ENCODE results near the gene ANKRD52.

The ANKRD52 gene

GRCh38 chr12:56260380-56260779 lies 2.2 kb upstream of the ANKRD52 start:
- no peak for DNase-seq
- H3K4me1 ChIP-seq (ENCODE audit: control insufficient read depth, insufficient read depth, low read length, poor library complexity, severe bottlenecking): peaks cover 19% of the 10 kb centered on the region
- no peak overlapping the region for H3K27ac ChIP-seq (ENCODE audit: insufficient read depth, low read length, poor library complexity, severe bottlenecking)
- H3K9me3 ChIP-seq (ENCODE audit: control insufficient read depth, low read length): no peaks in the 10 kb centered on the region
- H3K36me3 ChIP-seq (ENCODE audit: control insufficient read depth, insufficient read depth, low read length): no peaks in the 10 kb centered on the region
- no peak overlapping the region for H3K4me3 ChIP-seq (ENCODE audit: insufficient read depth, low read depth, low read length, poor library complexity, severe bottlenecking)
- no peaks in the 10 kb centered on the region for H3K27me3 ChIP-seq (replicated peaks; ENCODE audit: control insufficient read depth, insufficient read depth, low read length, poor library complexity, severe bottlenecking)

- H3K27me3 ChIP-seq (replicated peaks; ENCODE audit: control insufficient read depth, insufficient read depth, low read length, poor library complexity, severe bottlenecking): no peaks in the 10 kb centered on the region
- peak overlapping the region; percentile 83 for H3K4me3 ChIP-seq (ENCODE audit: insufficient read depth, low read depth, low read length, poor library complexity, severe bottlenecking)
- H3K9me3 ChIP-seq (ENCODE audit: control insufficient read depth, low read length): no peaks in the 10 kb centered on the region
- peak overlapping the region; percentile 54 for H3K27ac ChIP-seq (ENCODE audit: insufficient read depth, low read length, poor library complexity, severe bottlenecking)
- no peak for DNase-seq
- peaks cover 12% of the 10 kb centered on the region for H3K36me3 ChIP-seq (ENCODE audit: control insufficient read depth, insufficient read depth, low read length)
- peaks cover 19% of the 10 kb centered on the region for H3K4me1 ChIP-seq (ENCODE audit: control insufficient read depth, insufficient read depth, low read length, poor library complexity, severe bottlenecking)
These were observed 618 bp upstream of the ANKRD52 start for GRCh38 chr12:56258820-56259183.

- Histone ChIP-seq H3K27me3 (replicated peaks; ENCODE audit: control insufficient read depth, insufficient read depth, low read length, poor library complexity, severe bottlenecking) (no peaks in the 10 kb centered on the region), H3K9me3 (ENCODE audit: control insufficient read depth, low read length) (no peaks in the 10 kb centered on the region), H3K27ac (ENCODE audit: insufficient read depth, low read length, poor library complexity, severe bottlenecking) (peak overlapping the region; percentile 71), H3K4me1 (ENCODE audit: control insufficient read depth, insufficient read depth, low read length, poor library complexity, severe bottlenecking) (peaks cover 19% of the 10 kb centered on the region), H3K4me3 (ENCODE audit: insufficient read depth, low read depth, low read length, poor library complexity, severe bottlenecking) (peak overlapping the region; percentile 67), H3K36me3 (ENCODE audit: control insufficient read depth, insufficient read depth, low read length) (peaks cover 24% of the 10 kb centered on the region)
- DNase-seq: no peak
These were observed 605 bp downstream of the ANKRD52 start for GRCh38 chr12:56257491-56258067.

GRCh38 chr12:56257071-56257470 lies 1.1 kb downstream of the ANKRD52 start:
- no peak for DNase-seq
- Histone ChIP-seq H3K36me3 (ENCODE audit: control insufficient read depth, insufficient read depth, low read length) (peaks cover 29% of the 10 kb centered on the region), H3K27ac (ENCODE audit: insufficient read depth, low read length, poor library complexity, severe bottlenecking) (peak overlapping the region; percentile 71)

GRCh38 chr12:56256326-56256960 lies 1.7 kb downstream of the ANKRD52 start:
- Histone ChIP-seq H3K9me3 (ENCODE audit: control insufficient read depth, low read length) (no peaks in the 10 kb centered on the region), H3K4me1 (ENCODE audit: control insufficient read depth, insufficient read depth, low read length, poor library complexity, severe bottlenecking) (peaks cover 19% of the 10 kb centered on the region), H3K27me3 (replicated peaks; ENCODE audit: control insufficient read depth, insufficient read depth, low read length, poor library complexity, severe bottlenecking) (no peaks in the 10 kb centered on the region), H3K36me3 (ENCODE audit: control insufficient read depth, insufficient read depth, low read length) (peaks cover 35% of the 10 kb centered on the region), H3K4me3 (ENCODE audit: insufficient read depth, low read depth, low read length, poor library complexity, severe bottlenecking) (no peak overlapping the region), H3K27ac (ENCODE audit: insufficient read depth, low read length, poor library complexity, severe bottlenecking) (no peak overlapping the region)
- DNase-seq: no peak

More at GRCh38 chr12:56257071-56257470, 1.1 kb downstream of the ANKRD52 start:
- Histone ChIP-seq H3K4me1 (ENCODE audit: control insufficient read depth, insufficient read depth, low read length, poor library complexity, severe bottlenecking) (peaks cover 19% of the 10 kb centered on the region), H3K9me3 (ENCODE audit: control insufficient read depth, low read length) (no peaks in the 10 kb centered on the region), H3K27me3 (replicated peaks; ENCODE audit: control insufficient read depth, insufficient read depth, low read length, poor library complexity, severe bottlenecking) (no peaks in the 10 kb centered on the region), H3K4me3 (ENCODE audit: insufficient read depth, low read depth, low read length, poor library complexity, severe bottlenecking) (peak overlapping the region; percentile 67)

GRCh38 chr12:56255671-56256070 lies 2.5 kb downstream of the ANKRD52 start:
- DNase-seq: no peak
- no peaks in the 10 kb centered on the region for H3K9me3 ChIP-seq (ENCODE audit: control insufficient read depth, low read length)
- peaks cover 19% of the 10 kb centered on the region for H3K4me1 ChIP-seq (ENCODE audit: control insufficient read depth, insufficient read depth, low read length, poor library complexity, severe bottlenecking)
- peaks cover 37% of the 10 kb centered on the region for H3K36me3 ChIP-seq (ENCODE audit: control insufficient read depth, insufficient read depth, low read length)
- H3K27ac ChIP-seq (ENCODE audit: insufficient read depth, low read length, poor library complexity, severe bottlenecking): no peak overlapping the region
- H3K4me3 ChIP-seq (ENCODE audit: insufficient read depth, low read depth, low read length, poor library complexity, severe bottlenecking): no peak overlapping the region
- H3K27me3 ChIP-seq (replicated peaks; ENCODE audit: control insufficient read depth, insufficient read depth, low read length, poor library complexity, severe bottlenecking): no peaks in the 10 kb centered on the region

- Histone ChIP-seq H3K9me3 (ENCODE audit: control insufficient read depth, low read length) (no peaks in the 10 kb centered on the region), H3K27ac (ENCODE audit: insufficient read depth, low read length, poor library complexity, severe bottlenecking) (no peak overlapping the region), H3K4me3 (ENCODE audit: insufficient read depth, low read depth, low read length, poor library complexity, severe bottlenecking) (no peak overlapping the region), H3K27me3 (replicated peaks; ENCODE audit: control insufficient read depth, insufficient read depth, low read length, poor library complexity, severe bottlenecking) (no peaks in the 10 kb centered on the region), H3K36me3 (ENCODE audit: control insufficient read depth, insufficient read depth, low read length) (peaks cover 50% of the 10 kb centered on the region), H3K4me1 (ENCODE audit: control insufficient read depth, insufficient read depth, low read length, poor library complexity, severe bottlenecking) (peaks cover 12% of the 10 kb centered on the region)
- DNase-seq: no peak
These were observed 5.1 kb downstream of the ANKRD52 start for GRCh38 chr12:56253091-56253490.

GRCh38 chr12:56252649-56253048 lies 5.5 kb downstream of the ANKRD52 start:
- DNase-seq: no peak
- Histone ChIP-seq H3K27me3 (replicated peaks; ENCODE audit: control insufficient read depth, insufficient read depth, low read length, poor library complexity, severe bottlenecking) (no peaks in the 10 kb centered on the region), H3K36me3 (ENCODE audit: control insufficient read depth, insufficient read depth, low read length) (peaks cover 54% of the 10 kb centered on the region), H3K4me1 (ENCODE audit: control insufficient read depth, insufficient read depth, low read length, poor library complexity, severe bottlenecking) (peaks cover 12% of the 10 kb centered on the region), H3K9me3 (ENCODE audit: control insufficient read depth, low read length) (no peaks in the 10 kb centered on the region), H3K27ac (ENCODE audit: insufficient read depth, low read length, poor library complexity, severe bottlenecking) (no peak overlapping the region), H3K4me3 (ENCODE audit: insufficient read depth, low read depth, low read length, poor library complexity, severe bottlenecking) (no peak overlapping the region)

- no peak for DNase-seq
- Histone ChIP-seq H3K4me3 (ENCODE audit: insufficient read depth, low read depth, low read length, poor library complexity, severe bottlenecking) (no peak overlapping the region), H3K27me3 (replicated peaks; ENCODE audit: control insufficient read depth, insufficient read depth, low read length, poor library complexity, severe bottlenecking) (no peaks in the 10 kb centered on the region), H3K4me1 (ENCODE audit: control insufficient read depth, insufficient read depth, low read length, poor library complexity, severe bottlenecking) (no peaks in the 10 kb centered on the region), H3K9me3 (ENCODE audit: control insufficient read depth, low read length) (no peaks in the 10 kb centered on the region), H3K27ac (ENCODE audit: insufficient read depth, low read length, poor library complexity, severe bottlenecking) (no peak overlapping the region), H3K36me3 (ENCODE audit: control insufficient read depth, insufficient read depth, low read length) (peaks cover 74% of the 10 kb centered on the region)
These were observed 9.5 kb downstream of the ANKRD52 start for GRCh38 chr12:56248711-56249110.

- Histone ChIP-seq H3K9me3 (ENCODE audit: control insufficient read depth, low read length) (no peaks in the 10 kb centered on the region), H3K36me3 (ENCODE audit: control insufficient read depth, insufficient read depth, low read length) (peaks cover 74% of the 10 kb centered on the region), H3K27ac (ENCODE audit: insufficient read depth, low read length, poor library complexity, severe bottlenecking) (no peak overlapping the region), H3K4me1 (ENCODE audit: control insufficient read depth, insufficient read depth, low read length, poor library complexity, severe bottlenecking) (no peaks in the 10 kb centered on the region), H3K27me3 (replicated peaks; ENCODE audit: control insufficient read depth, insufficient read depth, low read length, poor library complexity, severe bottlenecking) (no peaks in the 10 kb centered on the region), H3K4me3 (ENCODE audit: insufficient read depth, low read depth, low read length, poor library complexity, severe bottlenecking) (no peak overlapping the region)
- no peak for DNase-seq
These were observed 10.3 kb downstream of the ANKRD52 start for GRCh38 chr12:56247923-56248322.
